Suppressor macrophage (primary cell): ENCODE data around the gene PTPN5.

Experiments
- DNase-seq, 4 experiments: peaks; one replicate each; pipeline ENCODE4 v3.0.0-alpha.2; 2020 to 2022

Gene PTPN5

GRCh38 chr11:18739685-18740084, 51.9 kb downstream of the PTPN5 start:
- DNase-seq = no peak

GRCh38 chr11:18737642-18738041, 54.0 kb downstream of the PTPN5 start:
- DNase-seq = no peak

DNA sequence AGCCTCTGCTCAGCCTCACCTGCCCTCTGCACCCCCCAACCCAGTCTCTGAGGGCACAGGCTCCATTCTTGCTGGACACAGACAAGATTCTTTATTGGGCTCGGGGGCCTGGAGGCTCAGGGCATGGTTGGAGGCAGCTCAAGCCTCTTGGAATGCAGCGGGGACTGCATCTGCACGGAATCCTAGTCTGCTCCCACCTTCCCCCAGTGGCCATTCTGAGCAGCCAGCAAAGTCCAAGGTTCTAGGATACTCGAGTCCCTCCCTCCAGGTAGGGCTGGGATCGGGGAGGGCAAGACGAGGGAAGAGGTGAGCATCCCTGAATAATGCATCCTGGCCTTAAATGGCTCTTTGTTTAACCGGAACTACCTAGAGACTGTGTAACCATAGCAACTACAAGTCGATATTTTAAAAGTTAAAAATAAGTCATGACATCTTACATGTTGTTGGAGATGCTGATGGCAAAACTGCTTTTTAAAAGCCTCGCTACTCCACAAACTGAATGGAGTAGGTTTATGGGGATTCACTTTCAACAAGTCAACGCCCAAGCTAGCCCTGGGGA, 54.9 kb downstream of the PTPN5 start:
- no peak for DNase-seq

DNA sequence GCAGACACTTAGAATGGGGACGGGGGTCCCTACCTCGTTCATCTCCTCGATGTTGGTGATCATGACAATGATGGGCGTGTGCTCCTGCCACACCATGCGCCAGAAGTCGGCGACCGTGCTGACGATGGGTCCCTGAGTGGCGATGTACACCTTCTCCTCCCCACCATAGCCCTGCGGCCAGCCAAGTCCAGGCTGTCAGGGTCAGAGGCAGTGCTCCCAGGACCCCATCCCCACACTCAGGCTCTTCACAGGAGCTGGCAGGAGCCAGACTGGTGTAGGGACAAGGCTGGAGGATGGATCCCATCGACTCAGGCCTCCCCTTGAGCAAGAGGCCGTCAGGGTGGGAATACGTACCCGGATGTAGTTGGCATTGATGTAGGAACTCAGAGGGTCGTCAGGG, 58.4 kb downstream of the PTPN5 start:
- DNase-seq = no peak

DNA sequence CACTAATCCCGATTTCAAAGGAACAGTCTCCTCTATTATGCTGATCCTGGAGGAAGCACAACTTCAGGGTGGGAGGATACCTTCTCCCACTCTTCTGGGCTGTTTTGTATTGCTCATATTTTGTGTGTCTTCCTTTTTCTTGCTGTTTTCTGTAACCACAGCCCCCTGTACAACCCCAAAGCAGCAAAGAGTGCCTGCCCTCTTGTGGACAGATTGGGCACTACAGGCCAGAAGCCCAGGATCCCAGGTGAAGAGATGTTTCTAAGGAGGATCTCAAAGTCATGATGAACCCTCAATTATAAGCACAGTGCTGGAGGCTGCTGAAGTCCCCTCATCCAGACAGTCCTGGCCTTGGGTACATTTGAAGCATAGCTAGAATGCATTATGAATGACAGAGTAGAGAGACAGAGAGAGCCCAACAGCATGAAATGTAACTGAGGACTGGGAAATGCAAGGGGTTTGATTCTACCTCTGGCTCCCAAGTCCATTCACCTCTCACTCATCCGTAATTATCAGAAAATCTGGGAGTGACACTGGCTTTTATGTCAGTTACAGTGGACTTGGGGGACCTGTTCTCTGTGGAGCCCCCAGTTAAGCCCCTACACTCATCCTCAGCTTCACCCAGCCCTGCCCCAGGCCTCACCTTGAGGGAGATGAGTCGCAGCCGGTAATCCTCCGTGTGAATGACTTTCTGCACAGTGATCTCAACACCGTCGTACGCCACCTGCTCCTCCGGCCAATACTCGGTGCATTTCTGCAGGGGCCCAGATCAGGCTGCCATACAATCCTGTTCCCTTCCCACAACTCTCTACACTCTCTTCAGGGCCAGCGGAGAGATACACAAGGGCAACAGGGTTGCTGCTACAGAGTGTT, 59.4 kb downstream of the PTPN5 start:
- DNase-seq = peak; percentile 56 to 75 (median 63)

DNA sequence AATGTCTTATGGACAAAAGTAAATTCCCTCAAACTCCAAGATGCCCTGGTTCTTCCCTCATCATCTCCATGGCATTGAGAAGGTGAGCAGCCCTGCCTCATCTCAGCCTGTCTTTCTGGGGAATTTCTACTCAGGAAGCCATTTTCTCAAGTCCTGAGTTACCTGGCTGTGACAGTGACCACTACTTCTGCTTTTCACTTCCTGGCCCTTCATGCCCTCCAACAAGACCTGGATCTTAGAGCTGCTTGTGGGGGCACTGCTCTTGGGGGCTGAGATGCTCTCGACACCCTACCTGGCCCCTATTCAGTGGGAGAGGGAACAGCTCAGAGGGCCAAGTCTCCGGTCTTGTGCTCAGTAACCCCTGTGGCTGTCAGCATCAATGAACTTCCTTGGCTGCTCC, 60.2 kb downstream of the PTPN5 start:
- DNase-seq = no peak

GRCh38 chr11:18730020-18730419, 61.6 kb downstream of the PTPN5 start:
- DNase-seq = no peak

DNA sequence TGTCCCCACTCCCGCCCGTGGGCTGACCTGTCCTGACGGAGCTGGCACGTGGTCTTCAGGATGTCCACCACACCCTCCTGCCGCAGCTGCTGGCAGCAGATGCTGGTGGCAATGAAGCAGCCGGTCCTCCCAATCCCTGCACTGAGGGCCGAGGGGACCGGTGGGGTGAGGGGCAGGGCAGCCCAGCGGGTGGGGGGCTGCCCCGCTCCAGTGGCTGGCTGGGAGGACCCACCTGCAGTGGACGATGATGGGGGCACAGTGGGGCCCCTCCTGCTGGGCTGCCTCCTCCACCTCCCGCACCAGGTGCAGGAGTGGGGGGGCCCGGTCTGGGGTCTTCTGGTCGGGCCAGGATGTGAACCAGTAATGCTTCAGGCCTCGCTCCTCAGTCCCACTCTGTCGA, 62.2 kb downstream of the PTPN5 start:
- DNase-seq = no peak

GRCh38 chr11:18728658-18729057, 62.9 kb downstream of the PTPN5 start:
- no peak for DNase-seq

- peak; percentile 47 to 63 (median 56) for DNase-seq
These were observed 63.9 kb downstream of the PTPN5 start for GRCh38 chr11:18727479-18728236.

DNA sequence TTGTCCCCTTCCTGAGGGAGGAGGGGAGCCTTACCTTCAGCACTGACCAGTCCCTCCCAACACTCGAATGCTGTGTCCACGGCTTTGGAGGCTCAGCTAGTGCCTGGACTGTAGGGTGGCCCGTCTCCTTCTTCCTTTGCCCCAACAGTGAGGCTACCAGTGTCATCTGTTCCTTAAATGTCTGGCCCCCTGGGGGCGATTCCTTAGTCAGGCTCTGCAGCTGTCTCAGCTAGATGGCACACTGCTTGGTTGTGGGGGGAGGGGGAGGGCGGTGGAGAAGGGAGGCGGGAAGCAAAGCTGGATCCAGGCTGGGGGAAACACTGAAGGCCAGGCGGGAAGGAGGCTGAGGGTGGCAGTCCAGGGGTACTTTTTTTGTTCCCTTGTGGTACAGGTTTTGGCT, 65.6 kb downstream of the PTPN5 start, which contains the start of gene IGSF22:
TSS of gene IGSF22 (minus strand) at position 149 of the 400 bp plus-strand sequence. CDS start 1,952 bp downstream, outside the sequence.
- no peak for DNase-seq

GRCh38 chr11:18723991-18724390, 67.6 kb downstream of the PTPN5 start:
- no peak for DNase-seq

DNA sequence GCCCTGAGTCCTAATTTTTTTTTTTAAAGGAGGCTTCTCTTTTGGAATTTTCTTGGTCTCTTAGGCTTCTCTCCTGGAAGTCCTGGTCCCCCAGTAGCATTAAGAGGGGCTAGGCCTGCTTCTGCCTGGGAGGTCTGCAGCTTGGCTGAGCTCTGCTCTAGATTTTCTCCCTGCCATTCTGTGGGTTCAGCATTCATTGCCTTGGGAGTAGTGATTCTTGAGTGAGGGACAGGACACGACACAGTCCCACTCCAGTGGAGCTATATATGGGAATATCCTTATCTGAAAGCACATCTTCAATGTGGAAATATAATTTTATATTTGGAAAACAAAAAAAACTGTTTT, 69.3 kb downstream of the PTPN5 start:
- no peak for DNase-seq

DNA sequence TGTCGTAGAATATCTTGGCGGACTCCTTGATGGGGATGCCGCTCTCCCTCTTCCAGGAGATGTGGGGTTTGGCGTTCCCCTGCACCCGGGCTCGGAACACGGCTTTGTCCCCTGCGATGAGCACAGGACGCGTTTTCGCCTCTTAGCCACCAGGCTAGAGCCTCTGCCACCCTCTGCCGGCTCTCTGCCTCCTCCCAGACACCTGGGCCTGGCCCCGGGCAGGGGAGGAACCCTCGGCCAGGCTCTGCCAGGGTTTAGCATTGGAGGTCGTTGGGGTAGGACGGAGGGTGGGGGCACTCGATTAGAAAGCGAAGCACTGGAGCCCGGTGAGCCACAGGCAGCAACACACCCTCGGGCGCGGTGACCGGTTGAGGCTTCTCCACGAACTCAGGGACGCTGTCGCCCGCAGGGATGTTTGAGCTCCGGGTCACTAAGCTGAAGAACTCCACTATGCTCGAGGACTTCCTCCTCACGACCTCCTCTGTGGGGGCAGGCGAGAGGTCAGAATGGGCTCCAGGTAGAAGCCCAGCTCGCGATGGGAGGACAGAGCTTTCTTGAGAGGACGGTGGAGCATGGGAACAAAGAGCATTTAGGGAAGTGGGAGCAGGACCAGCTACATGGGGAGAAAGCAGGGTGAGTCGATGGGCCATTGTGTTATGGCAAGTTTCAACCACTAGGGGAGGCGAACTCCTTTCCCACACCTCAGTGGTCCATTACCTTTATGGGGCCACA, 69.9 kb downstream of the PTPN5 start:
- peak; percentile 63 to 74 (median 70) for DNase-seq

GRCh38 chr11:18720808-18721560, 70.6 kb downstream of the PTPN5 start:
- DNase-seq = peak; percentile 21 to 65 (median 38)

DNA sequence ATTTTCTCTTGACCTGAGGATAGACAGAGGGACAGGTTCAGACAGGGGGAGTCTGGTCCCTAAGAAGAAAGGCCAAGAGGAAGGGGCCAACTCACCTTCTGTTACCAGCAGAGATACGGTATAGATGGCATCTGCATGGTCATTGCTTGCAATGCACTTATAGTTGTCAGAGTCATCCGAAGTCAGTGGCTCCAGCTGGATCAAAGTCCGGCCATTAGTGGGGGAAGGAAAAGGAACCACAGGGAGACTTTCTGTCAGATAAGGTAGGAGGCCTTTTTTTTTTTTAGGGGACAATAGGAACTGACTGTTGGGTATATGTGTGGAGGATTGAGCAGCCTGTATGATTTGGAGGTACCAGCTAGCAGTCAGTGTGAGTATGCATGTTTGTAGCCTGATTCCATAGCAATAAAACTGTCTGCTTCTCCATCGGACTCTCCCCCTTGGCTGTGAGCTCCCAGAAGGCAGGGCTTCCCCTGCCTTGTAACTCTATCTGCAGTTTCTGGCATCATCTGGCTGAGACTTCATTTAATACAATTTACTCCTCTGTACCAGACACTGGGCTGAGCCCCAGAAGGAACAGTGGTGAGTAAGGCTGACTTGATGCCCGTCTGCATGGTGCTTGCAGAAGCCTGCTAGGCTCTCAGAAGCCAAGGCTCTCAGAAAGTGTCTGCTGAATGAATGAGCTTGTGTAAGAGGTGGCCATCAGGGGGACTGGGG, 71.3 kb downstream of the PTPN5 start:
- no peak for DNase-seq

DNA sequence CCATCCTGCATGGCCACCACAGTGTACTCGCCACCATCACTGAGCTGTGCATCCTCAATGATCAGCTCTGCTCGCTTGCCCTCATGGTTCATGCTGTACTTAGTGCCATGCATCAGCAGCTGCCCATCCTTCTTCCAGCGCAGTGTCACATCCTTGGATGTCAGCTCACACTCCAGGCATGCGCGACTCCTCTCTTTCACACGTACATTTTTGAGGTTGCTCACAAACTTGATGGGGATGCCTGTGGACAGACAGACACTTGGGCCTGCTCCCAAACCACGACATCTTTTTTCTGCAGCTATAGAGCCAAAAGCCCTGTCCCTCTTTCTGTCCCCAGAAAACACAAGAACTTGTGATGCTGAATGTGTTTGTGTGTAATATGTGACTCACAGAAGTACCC, 76.1 kb downstream of the PTPN5 start:
- DNase-seq = no peak

- no peak for DNase-seq
These were observed 77.2 kb downstream of the PTPN5 start for GRCh38 chr11:18714443-18714780.

DNA sequence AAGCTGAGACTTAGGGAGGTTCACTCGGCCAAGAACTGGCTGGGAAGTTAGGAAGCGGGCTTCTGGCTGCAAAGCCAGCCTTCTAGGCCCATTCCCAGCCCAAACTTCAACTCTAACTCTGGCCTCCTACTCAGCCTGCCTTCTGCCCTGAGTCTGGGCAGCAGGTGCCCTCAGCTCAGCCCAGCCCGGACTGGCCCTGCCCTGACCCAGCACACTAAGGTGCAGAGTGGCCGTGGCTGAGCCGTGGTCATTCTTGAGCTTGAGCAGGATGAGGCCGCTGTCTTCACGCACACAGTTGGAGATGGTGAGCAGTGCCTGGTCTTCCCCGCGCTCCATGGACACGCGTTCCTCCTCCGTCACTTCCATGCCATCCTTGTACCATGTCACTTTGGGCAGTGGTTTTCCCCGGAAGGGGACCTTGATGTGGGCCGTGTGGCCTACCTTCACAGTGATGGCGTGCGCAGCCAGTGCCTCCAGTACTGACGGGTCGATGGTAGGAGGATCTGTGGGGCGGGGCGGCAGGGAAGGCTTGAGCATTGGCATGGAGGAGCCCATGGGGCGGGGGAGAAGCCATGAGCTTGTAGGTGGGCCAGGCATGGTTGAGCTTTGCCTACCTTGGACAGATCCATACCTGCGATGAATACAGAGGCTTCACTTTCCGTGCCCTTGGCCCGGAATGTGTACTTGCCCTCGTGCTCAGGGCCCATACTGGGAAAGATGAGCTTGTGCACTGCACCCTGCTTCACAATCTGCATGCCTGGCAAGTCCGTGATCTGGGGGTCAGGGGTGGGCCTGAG, 77.8 kb downstream of the PTPN5 start:
- no peak for DNase-seq

- no peak for DNase-seq
These were observed 81.1 kb downstream of the PTPN5 start for GRCh38 chr11:18710545-18710944.

DNA sequence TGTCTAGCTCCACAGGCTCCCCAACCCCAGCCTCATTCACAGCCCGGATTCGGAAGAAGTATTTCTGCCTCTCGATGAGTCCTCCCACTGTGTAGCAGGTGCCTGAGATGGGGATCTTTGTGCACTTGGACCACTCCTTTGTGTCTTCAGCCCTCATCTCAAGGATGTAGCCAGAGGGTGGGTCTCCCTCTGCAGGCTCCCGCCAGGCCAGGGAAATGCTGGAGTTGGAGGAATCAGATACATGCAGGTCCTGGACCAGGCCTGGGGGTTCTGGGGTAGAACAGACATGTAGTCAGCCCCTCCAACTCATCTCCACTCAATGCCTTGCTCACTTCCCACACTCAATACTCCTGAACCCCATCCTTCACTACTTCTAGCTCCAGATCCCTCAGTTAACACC, 82.2 kb downstream of the PTPN5 start:
- DNase-seq = no peak
